ENCODE data around the gene ADAMTSL1.

The ADAMTSL1 gene

DNA sequence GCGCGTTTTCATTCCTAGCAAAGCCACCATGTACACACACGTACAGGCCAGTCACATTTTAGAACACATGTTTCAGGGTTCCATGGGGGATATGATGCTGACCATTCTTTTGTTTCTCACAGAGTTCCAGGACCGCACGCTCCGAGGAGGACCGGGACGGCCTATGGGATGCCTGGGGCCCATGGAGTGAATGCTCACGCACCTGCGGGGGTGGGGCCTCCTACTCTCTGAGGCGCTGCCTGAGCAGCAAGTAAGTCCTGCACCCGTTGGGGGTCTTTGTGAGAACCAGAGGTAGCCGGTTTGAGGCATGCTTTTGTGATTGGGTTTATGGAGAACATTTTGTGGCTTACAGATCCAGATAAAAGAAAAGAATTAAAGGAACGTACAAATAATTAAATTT is 30.8 kb downstream of the ADAMTSL1 start:
- no peak for DNase-seq

DNA sequence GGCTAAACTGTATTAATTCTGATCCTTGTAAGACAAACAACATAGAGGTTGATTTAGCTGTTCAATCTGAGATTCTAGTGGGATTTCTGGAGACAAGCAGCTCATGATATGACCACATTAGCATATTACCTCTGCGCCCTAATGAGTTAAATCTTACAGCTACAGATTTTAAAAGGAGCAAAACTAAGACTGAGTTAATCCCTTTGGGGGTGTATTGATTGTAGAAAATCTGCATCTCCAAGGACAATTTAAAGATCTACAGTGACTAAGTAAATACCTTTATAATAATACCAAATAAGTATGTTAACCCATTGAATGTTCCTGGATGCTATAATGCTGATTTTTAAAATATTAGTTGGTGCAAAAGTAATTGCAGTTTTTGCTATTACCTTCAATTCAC is 33.2 kb downstream of the ADAMTSL1 start:
- DNase-seq, result no peak

DNA sequence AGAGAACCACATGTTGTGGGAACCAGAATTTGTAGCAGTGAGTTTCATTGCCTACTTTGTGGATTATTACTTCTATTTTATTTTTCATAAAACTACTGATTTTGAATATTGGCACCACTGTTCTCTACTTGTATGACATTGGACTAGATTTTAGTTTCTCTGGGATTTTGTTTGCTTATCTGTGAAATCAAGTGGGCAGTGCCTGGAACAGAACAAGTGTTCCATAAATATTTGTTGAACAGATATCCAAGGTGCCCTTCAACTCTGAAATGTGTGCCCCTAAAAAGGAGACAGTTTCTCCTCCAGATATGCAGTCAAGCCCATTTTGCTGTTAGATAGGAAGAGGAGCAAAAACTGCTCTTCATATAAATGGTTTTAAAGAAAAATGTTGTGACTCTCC is 42.6 kb downstream of the ADAMTSL1 start:
- no peak for DNase-seq

DNA sequence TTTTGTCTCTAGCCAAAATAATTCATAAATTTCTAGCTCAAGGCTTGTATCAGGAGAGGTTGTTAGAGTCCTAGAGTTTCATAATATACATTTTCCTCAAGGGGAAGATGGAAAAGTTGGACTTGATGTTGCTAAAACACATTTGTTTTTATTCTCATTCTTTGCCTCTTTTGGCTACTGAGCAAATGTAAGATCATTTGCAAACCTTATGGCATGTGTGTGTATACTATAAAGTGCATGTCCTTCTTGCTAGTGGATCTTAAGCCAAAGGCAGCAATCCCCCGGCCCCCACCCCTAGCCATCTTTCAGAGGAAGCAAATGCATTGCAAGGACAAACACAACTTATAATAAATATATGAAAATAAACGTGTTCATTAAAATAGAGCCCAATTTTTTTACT is 43.0 kb downstream of the ADAMTSL1 start:
- no peak for DNase-seq

DNA sequence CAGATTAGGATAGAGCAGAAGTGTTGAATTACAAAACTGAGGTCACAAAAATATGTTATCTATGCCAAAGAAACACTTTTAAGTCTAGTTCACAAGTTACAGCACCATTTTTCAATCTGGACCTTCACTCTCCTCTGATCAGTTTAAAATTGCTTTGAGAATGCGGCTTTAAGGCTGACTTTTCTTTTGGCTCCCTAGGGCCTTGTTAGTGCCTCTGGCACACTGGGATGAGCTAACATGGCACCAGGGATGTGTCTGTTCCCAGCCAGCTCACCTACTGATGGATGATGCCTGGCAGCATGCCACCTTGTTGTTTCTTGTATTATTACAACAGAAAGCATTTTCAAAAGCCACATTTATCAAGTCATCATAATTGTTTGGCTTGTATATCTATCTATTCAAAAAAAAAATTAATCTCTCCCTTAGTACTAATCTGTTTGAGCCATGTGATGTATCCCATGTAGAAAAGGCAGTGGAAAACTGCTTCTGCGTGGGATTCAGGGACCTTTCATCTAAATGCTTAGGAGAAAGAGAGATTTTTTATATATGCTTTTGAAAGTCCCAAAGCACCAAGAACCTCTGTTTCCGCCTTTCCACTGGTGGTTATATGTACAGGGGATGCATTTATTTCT is 46.6 kb downstream of the ADAMTSL1 start:
- DNase-seq, result no peak

DNA sequence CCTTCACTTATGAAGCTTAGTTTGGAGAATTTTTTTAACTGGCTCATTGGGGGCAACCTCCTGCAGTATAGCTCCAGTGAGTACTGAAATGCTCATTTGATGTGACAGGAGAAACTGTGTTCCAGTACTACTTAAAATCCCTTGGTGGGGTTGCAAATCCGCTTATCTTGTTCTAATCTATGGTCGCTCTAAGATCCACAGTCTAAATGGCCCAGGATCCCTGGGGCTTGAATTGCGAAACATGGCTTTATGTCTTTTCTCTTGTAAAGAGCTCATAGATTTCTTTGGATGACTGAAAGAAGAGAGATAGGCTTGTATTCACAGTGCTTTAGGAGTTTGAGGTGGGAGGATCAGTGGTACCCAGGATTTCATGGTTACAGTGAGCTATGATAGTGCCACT is 52.7 kb downstream of the ADAMTSL1 start:
- no peak for DNase-seq

DNA sequence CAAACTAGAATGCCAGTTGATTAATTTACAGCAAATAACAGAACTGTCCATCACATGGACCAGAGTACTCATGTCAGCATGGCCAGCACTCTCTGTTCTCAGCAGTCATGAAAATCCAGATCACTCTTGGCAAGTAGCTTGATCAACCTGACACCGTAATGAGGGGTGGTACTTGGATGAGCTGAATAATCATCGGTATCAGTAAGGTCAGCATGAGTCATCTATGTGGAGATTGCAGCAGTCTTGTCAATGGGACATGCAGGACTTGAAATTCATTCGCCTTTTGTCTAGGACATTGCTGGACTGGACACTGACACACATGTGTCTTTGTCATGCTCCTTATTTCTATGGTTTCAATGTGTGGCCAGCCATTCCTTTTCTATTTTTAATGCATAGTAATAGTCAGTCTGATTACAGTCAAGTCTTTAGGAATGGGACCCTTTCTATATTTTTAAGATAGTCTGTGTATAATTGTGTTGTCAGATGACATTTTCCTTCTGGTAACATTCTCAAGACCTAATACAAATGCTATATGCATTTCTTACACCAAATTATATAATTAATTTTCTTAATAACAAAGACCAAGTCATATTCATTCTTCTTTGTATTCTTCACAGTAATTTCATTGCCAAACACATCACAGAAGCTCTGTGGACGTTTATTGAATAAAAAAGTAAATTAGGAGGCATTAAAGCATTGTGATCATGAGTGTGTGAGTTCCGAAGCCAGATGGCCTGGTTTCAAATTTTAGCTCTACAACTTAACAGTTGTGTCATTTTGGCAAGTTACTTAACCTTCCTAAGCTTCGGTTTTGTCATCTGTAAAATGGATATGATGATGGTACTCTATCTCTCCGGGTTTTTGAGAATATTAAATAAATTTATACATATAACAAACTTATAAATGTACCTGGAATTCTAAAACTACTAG is 57.4 kb downstream of the ADAMTSL1 start:
- DNase-seq, result no peak

DNA sequence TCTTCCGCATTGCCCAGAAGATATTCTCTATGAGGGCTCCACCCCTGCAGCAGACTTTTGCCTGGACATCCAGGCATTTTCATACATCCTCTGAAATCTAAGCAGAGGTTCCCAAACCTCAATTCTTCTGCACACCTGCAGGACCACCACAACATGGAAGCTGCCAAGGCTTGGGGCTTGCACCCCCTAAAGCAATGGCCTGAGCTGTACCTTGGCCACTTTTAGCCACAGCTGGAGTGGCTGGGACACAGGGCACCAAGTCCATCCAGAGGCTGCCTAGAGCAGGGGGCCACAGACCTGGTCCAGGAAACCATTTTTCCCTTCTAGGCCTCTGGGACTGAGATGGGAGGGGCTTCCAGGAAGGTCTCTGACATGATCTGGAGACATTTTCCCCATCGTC is 60.7 kb downstream of the ADAMTSL1 start:
- no peak for DNase-seq

DNA sequence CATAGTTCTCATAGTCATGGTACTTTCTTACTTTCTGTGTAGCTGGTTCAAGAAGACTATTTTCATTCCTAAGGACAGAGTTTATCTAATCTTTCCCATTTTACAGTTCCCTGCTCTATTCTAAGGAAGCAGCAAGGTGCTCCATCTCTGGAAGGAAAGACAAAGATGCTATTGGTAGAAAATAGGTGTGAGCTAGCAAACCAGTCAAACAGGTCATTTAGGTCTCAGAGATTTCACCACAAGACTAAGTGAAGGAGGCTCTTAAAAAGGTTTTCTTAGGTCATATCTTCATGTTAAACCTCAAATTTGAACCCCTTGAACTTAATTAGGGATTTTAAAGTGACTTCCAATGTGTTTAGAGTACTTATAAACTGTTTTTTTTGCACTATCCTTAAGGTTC is 62.6 kb downstream of the ADAMTSL1 start:
- DNase-seq, result no peak

DNA sequence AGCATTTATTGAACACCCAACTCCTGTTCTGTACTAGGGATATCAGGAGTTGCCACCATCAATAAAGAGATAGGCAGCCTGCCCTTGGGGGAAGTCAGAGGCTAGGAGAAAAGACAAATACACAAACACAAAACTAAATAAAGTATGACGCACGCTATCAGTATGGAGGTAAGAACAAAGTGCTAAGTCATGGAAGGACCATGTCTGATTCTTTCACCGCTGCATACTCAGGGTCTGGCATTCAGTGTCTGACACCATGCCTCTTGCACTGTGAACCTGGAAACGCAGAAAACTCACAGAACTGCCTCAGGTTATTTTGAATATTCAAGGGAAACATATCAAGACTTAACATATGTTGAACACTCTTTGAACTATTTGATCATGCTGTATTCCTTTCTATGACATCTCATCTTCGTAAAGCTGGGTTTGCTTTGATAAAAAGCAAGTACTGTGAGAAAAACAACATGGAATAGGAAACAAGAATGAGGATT is 65.3 kb downstream of the ADAMTSL1 start:
- DNase-seq, result no peak

DNA sequence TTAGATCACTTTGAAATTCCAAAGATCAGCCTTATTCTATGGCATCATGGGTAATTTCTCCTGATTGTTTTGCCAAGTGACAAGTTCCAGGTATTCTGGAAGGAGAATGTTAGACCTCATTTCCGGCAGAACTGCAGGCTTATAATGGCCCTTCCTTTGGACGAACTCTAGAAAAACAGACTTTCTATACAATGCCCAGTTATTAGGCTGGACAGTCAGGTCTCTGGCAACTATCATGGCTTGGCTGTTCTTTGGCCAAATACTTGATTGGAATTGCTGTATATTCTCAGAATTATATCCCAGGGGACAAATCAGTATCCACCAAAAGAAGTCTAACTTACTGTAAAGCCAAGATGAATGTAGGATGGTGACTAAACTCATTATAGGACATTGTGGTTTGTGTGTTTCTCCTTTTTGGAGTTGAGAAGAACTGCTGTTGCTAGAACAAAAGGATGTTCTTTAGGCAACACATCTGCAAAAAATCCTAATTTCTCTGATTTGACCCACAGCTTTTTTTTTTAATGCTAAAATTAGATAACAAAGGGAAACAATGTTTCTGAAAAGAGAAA is 69.0 kb downstream of the ADAMTSL1 start:
- no peak for DNase-seq

DNA sequence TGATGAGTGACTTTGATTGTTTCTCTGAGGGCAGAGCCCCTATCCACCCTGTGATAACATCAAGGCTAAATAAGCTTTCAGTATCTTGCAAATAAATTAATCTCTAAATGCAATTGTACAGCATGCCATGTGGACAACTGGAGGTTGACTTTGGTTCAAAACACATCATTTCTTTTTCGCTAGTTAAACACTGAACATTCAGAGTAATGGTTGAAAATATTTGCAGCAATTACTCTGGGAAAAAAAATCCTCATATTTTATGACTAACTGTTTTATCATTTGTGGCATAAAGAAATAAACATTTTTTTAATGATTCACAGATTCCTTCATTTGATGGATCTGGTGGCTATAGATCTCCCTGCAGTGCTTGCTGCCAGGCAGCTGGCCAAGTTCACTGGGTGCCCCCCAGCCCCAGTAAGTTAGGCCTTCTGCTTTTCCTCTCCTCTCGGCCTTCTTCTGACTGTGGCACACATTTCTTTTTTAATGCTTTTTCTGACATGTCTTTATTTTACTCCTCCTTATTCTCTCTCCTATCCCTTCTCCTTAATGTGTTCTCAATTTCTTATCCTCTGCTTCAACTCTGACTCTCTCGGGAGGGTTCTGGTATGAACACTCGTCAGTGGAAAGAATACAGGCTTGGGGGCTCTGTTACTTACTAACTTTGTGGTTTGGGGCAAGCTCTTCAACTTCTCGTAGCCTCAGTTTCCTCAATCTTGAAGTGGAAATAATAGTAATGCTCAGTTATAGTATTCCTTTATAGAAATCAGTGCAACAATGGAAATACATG is 69.6 kb downstream of the ADAMTSL1 start:
- DNase-seq, result no peak

DNA sequence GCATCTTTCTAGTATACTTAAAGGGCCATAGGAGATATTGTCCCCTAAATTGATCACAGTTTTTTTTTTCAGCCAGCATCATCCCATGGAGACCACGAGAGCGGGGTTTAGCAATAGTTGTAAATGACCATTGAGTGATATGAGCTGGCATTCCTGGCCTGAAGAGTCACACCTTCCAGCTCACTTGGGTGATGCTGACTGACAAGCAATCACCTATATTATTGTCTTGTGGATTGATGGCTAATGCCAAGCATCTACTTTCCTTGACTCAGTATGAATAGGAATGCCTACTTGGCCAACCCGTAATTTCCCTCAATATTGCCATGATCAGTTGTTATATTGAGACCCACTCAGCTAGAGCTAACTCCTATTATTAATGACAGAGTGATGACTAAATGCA is 70.5 kb downstream of the ADAMTSL1 start:
- DNase-seq, result no peak

DNA sequence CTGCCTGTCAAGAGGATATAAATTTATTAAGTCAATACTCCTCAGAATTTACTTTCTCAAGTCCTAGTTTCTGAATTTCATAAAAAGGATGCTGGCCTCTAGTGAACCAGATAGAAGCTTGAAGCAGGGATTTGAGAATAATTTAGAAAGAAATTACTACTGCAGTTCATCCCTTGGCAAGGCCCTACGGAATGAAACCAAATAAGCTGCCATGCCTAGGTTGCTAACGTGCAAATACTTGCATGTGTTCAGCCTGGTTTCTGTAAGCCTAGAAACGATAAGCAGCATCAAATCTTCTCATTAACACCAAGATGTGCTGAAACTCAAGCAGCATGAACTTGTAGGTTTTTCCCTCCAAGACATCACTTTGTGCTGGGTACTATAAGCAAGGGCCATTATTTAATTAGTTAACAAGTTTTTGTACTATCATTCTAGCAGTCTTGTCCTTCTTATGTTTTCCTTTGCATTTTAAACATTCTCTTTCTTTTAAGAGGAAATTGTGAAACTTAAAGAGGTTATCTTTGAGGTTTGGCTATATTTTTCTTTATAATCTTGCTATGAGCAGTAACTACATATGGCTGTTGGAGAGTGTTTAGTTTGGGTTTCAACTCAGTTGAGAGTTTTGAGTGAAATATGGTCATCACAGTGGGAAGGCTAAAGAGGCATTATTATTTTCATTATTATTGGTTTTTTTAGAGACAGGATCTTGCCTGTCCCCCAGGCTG is 71.8 kb downstream of the ADAMTSL1 start:
- DNase-seq, result no peak

DNA sequence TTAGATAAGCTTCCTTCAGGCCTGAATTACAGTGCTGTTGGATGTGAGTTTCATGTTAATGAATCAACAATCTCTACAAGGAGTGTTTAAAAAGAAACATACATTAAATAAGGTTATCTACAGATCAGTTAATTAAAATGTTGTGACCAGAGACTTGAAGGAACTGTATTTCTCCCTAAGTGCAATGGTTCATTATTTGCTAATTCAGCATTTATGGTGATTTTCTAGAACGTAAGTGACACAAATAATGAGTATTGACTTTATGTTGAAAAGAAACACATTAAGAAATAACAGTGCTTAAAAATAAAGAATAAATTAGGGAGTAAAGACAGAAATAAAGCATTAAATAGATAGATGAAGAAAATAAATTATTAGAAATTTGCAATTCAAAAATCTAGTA is 74.5 kb downstream of the ADAMTSL1 start:
- no peak for DNase-seq

DNA sequence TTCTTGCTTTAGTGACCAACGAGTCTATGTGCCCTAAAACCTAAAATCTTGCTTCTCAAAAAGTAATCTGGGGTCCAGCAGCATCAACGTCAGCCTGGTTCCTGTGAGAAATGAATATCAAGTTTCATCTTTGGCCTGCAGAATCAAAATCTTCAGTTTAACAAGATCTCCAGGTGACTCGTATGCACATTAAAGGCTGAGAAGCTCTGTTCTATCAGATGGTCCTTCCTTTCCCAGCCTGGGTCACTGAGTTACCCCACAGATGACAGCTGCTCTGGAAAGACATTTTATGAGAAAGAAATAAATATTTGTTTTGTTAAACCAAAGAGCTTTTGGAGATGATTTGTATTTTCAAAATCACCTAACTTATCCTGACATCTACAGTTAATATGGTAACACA is 75.8 kb downstream of the ADAMTSL1 start:
- no peak for DNase-seq

DNA sequence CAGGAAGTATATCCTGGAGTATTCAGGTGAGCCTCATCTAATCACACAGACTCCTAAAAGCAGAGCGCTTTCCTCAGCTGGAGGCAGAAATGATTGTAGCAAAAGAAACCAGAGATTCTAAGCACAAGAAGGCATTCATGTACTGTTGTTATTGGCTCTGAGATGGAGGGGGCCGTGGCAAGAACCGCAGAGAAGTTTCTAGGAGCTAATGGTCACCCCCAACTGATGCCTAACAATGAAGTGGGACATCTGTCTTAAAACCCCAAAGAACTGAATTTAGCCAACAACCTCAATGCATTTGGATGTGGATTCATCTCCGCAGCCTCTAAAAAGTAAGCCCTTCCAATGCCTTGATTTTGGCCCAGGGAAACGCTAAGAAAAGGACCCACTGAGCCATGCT is 76.3 kb downstream of the ADAMTSL1 start:
- no peak for DNase-seq

DNA sequence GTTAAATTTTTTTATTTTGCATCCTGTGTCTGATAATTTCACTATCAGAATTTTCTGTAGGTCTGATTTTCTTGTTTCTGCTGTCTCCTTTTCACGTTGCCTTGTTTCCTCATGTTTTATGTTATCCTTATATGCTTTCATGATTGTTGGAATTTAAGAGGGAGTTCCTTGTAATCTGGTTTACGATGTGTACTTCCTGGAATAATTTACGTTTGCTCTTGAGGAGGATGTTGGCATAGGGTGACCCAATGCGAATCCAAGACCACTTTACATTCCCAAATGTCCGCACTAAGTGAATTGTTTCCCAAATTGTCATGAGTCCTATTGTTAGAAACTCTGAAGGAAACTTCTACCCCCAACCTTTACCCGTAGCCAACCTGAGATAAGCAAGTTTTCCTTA is 80.3 kb downstream of the ADAMTSL1 start:
- DNase-seq, result no peak

DNA sequence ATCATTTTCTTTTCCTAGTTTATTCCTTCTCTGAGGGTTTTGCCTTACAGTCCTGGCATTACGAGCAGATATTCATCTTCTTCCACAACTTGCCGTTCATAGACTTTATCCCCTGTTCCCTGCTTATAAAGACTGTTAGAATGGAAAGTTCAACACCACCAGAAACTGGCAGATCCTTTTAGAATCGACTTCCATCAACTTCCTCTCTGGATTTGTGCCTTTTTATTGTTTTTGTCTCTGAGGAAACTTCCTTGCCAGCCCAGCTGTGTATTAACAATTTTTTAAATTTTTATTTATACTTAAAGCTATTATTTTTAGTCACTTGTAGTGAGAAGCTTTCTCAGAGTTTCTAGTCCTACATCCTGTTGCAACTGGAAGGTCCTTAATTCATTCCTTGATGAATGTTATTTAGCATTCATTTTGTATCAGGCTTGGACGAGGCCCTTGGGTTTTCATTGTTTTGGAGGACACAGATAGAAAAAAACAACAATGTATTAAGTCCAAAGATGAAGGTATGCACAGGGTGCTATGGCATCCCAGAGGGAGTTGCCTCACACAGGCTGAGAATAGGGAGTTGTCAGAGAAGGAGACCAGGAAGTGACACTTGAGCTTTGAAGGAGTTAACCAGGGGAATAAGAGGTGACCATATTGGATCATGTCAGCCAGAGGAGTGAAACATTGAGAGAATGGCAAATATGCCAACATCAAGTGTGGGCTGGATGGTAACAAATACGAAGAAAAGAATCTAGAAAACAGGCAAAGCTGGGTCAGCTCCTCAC is 81.3 kb downstream of the ADAMTSL1 start:
- no peak for DNase-seq

DNA sequence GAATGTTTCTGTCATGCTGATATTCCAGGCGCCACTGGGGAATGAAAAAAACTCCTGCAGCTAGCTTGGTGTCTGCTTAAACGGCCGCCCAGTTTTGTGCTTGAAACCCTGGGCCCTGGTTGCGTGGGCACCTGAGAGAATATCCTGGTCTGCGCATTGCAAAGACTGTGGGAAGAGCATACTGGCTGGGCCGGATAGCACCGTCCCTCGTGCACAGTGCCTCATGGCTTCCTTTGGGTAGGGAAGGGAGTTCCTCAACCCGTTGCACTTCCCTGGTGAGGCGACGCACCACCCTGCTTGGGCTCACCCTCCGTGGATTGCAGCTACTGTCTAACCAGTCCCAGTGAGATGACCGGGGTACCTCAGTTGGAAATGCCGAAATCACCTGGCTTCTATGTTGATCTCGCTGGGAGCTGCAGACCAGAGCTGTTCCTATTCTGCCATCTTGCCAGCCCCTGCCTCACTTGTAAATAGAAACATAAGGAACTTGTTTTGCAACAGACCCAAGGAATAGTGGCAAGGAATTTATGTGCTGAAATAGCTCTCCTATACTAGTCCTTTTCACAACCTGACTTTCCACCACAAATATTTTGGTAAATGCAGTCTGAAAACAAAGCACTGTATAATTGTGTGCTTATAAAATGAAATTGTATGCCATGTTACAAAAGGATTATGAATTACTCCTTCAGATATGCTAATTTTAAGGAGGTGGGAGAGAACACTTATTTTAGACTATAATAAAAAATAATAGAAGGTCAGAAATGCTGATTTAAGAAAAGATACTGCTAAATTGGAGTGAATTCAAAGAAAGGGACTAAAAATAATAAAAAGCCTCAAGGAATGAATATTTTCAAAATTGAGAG is 90.3 kb downstream of the ADAMTSL1 start:
- no peak for DNase-seq

DNA sequence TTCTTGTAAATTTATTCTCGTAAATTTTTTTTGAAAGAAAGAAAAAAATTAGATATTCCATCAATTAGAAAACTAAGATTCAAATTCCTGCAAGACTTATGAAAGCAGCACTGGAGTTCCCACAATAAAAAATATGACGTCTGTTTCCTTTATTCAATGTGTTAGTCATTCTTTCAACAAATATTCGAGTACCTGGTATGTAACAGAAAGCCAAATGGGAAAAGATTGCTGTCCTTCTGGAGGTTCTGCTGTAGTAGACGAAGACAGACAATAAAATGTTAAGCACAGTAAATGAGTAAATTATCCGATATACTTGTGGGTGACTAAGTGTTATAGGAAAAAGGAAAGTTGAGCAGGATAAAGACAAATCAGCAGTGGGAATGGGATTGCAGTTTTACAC is 92.2 kb downstream of the ADAMTSL1 start:
- DNase-seq, result no peak

All from CD4-positive, alpha-beta T cell treated with Interleukin-21 for 1 hour (primary cell).